NK-92 (cell line): ENCODE measurements around the gene SPPL3.
"Not testable (repeated sequence)": the region's sequence is repeated elsewhere in the genome, so short reads cannot be mapped to it uniquely, and the experiment has no call there.

ENCODE experiments used
- DNase-seq: peaks from one replicate; lab custom pipeline; 2025; ENCODE audit not compliant: unreplicated experiment; lab: John Stamatoyannopoulos, UW

The SPPL3 gene

DNA sequence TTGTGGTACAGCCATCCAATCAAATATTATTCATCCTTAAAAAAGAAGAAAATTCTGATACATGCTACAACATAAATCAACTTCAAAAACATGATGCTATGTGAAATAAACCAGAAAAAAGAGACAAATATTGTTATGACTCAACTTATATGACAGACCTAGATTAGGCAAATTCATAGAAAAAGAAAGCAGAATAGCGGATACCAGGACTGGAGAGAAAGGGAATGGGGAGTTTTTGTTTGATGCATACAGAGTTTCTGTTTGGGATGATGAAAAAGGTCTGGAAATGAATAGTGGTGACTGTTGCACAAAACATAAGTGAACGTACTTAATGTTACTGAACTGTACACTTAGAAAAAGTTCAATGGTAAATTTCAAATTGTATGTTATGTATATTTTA, 82.3 kb downstream of the SPPL3 start:
- DNase-seq, result no peak

DNA sequence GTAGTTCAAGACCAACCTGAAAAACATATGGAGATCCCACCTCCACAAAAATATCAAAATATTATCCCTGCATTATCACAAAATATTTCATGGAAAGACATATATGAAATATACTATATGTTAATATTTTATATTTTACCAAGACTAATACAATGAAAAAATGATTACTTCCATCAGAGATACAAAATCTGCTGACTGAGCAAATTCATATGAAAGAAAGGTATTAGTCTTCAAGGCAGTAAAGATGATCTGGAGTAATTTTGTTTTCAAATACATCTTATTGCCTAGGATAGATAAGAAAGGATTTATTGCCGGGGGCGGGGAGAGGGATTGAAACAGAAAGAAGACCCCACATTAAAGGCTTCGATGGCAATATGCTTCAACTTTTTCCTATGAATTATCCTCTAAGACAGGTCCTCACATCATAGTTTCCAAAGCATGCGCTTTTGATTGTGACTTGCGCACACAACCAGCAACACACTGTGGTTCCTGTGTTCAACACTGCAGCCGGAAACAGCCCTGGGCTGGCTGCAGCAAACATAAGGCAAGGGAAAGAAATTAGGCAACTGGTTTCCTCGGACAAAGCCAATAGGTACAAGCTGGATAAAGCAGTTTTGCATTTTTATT, 83.2 kb downstream of the SPPL3 start:
- DNase-seq, result no peak

DNA sequence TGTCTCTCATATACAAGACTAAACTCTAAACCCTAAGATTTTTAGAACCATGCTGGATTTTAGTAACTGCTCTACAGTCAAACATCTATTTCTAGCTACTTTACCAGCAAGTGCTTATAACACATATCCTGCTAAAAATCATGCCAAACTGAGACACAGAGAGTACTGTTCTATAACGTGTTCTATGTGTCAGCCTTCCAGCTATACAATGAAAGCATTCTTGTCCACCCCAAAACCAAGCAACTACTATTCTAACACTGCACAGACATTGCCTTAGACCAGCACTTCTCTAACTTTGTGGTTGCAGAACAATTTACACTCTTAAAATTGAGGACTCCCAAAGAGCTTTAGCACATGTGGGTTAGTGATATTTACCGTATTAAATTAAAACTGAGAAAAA, 85.7 kb downstream of the SPPL3 start:
- DNase-seq, result no peak

- DNase-seq, result no peak
Measured at GRCh38 chr12:120817559-120818330, 86.4 kb downstream of the SPPL3 start.

DNA sequence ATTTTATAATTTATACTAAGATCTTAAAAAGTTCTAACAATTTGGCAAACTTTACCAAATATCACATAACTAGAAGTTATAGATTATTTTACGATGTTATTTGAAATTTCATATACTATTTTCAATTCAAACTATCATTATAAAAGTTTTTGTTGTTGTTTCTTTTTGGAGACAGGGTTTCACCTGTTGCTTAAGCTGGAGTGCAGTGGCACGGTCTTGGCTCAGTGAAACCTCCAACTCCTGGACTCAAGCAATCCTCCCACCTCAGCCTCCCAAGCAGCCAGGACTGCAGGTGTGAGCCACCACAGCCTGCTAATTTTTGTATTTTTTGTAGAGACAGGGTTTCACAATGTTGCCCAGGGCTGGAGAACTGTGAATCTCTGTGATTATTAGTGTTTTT, 87.8 kb downstream of the SPPL3 start:
- DNase-seq, result no peak

- DNase-seq, result no peak
Measured at GRCh38 chr12:120814903-120815429, 89.2 kb downstream of the SPPL3 start.

GRCh38 chr12:120814203-120814902, 89.8 kb downstream of the SPPL3 start:
- no peak for DNase-seq

GRCh38 chr12:120813588-120814153, 90.5 kb downstream of the SPPL3 start:
- no peak for DNase-seq

DNA sequence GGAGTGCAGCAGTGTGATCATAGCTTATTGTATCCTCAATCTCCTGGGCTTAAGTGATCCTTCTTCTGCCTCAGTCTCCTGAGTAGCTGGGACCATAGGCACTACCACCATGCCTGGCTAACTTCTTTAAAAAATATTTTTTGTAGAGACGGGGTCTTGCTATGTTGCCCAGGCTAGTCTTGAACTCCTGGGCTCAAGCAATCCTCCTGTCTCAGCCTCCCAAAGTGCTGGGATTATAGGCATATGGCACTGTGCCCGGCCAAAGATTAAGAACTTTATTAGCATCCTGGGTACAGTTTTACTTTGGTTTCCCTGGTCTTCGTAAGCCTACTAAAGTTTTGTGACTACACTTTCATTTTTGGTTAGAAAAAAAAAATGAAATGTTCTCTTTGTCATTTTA, 94.1 kb downstream of the SPPL3 start:
- no peak for DNase-seq

GRCh38 chr12:120804428-120804827, 99.7 kb downstream of the SPPL3 start:
- no peak for DNase-seq

DNA sequence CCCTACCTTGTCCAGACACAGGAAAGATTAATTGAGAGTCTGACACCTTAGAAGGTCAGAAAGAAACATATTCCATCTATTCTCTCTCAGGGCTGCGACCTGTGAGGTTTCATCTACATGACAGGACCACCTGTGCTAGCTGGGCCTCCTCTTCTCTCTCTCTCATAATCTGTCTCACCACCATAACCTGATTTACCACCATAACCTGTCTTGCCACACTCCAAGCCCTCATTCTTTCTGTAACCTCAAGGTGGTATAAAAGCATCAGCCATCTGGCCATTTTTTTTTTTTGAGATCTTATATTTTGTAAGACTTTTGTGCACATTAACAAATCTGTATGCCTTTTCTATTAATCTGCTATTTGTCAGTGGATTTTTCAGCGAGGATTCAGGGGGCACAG, 103.0 kb downstream of the SPPL3 start:
- DNase-seq, result no peak

DNA sequence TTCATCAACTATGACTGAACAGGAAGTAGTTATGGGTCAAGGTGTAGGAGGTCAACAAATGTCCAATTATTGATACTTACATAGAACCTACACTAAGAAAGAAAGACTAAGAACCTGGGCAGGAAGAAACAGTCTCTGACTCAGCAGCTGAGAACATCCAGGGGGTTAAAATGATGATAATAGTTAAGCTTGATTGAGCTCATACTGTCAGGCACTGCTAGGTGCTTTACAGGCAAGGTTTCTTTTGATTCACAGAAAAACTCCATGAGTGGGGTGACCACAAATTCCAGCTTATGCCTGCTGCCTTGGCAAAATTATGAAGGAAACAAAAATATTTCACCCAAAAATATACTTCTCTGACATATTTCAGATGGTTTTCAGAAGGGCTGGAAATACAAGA, 103.5 kb downstream of the SPPL3 start:
- no peak for DNase-seq

DNA sequence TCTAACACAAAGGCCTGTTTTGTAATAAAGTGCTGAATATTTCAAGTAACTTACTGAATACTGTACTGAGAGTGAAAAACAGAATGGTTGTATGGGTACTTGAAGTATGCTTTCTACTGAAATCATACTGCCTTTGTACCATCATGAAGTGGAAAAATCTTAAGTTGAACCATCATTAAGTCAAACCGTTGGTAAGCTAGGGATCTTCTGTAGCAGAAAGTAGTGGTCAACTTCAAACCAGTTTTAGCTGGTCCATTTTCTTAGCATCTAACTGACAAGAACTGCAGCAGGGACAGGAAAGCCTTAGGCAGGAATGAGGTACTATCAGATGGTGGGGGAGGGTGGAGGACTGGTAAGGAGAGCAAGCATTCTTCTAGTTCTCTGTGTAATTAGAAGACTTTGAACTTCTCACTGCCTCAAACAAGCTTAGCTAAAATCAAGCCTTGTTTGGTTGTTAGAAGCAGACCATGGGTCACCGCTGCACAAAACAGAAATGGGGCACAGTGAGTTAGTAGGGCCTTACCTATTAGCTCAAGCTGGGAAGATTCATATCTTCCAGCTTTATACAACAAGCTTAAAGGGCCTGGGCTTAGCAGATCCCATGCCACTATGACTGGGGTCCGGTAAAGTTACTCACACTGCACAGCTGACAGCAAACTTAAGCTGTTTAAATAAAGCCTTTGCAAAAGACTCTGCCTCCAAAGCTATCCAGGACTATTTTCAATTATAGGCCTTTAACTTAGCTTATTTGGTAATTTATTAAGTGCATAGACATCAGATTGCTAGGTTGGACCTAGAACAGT, 104.7 kb downstream of the SPPL3 start:
- DNase-seq, result no peak

- DNase-seq, result no peak
Measured at GRCh38 chr12:120798696-120799095, 105.5 kb downstream of the SPPL3 start.

DNA sequence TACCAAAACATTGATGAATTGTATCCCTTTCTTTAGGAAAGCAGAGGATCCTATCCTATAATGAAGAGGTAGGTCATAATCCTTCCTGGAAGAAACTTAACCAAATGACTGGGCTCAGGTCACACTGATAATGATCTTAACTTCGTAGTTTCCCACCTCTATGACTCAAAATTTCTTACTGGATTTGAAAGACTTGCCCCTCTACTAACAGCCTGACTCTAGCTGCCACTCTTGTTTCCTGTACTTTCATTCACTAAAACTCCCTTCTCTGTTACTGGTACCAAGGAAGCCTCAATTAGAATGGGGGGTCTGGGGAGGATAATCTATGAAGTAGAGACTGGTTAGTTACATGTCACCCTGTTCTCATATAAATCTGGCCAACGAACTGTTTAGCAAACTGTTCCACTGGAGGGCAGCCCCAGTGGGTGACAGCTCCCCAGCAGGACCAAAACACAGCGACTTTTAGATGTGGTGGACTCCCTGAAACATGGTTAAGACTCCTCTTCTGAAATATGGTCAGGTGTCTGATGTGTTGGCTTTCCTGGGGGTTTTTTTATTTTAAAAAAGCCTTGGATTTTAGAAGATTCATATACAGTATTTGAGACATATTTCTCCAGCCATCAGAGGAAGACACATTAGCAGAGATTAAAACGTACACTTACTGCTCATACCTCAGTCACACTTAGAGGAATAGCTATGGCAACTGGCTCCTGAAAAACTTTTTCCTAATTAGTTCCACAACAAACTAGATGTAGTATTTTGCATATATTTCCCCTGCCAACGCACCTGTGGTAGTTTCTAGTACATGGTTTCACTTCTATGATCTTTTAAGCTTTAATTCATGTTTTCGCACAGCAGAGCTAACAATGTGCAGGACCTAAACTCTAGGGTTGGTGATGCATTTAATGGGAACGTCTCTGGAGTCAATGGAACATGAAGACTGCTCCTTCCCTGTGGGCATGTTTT, 106.2 kb downstream of the SPPL3 start:
- no peak for DNase-seq

GRCh38 chr12:120795441-120796178, 108.5 kb downstream of the SPPL3 start:
- no peak for DNase-seq

GRCh38 chr12:120793357-120793756, 110.8 kb downstream of the SPPL3 start:
- DNase-seq, result no peak

- DNase-seq, result not testable (repeated sequence)
Measured at GRCh38 chr12:120792456-120792855, 111.7 kb downstream of the SPPL3 start.

- DNase-seq, result no peak
Measured at GRCh38 chr12:120791669-120792176, 112.4 kb downstream of the SPPL3 start.
